HepG2 (cell line): Measurements from ENCODE around the gene KCTD18. TPM values are rescaled to one million over a fixed set of nuclear protein-coding genes. Genes with fewer than 3 reads are reported as not detected.
A peak's percentile ranks its signal among the peaks of the same experiment; 100 is the strongest.

ENCODE experiments used
- ATAC-seq: fragments of 200-7000 bp; cut with Tn5 transposase; 3 replicates; pipeline ENCODE4 v1.9.1; 2020; ENCODE audit warnings: mild to moderate bottlenecking, moderate library complexity
- BruUV-seq: library from RNA; stranded (reverse); fragments of 400-500 nt; replicated peaks from 2 replicates; lab custom pipeline; 2021; lab: Mats Ljungman, UMichigan
- CTCF ChIA-PET: fragments of 300-600 bp; formaldehyde crosslinking; extraction: SDS; loops from one replicate; lab custom pipeline; 2021; ENCODE audit warnings: low total read pairs, inconsistent platforms, low intra/inter-chr PET ratio; lab: Yijun Ruan, JAX
- POLR2A ChIA-PET: fragments of 350-600 bp; sonication (Branson Sonifier 250); formaldehyde crosslinking; loops from one replicate; lab custom pipeline; 2020; ENCODE audit warnings: antibody characterized with exemption, inconsistent platforms; lab: Yijun Ruan, JAX
- DNase-seq: peaks from one replicate; pipeline ENCODE4 v3.0.0-alpha.2; 2015; ENCODE audit warnings: low spot score
- FAIRE-seq: peaks from 3 replicates; lab custom pipeline; 2011; peaks lifted over from hg19 to GRCh38; lab: Jason Lieb, UNC
- H2AFZ ChIP-seq: one replicate; pipeline ENCODE4 v1.6.1; 2011; ENCODE audit warnings: low read length, inconsistent platforms
- H3K27ac ChIP-seq: fragments of 300-600 bp; 3 replicates; pipeline ENCODE4 v1.8.0; 2011; ENCODE audit warnings: mixed run types, mild to moderate bottlenecking, mixed read lengths, low read length, inconsistent platforms; ENCODE audit not compliant: insufficient read depth; ENCODE audit errors: extremely low read length
- H3K27me3 ChIP-seq, 2 experiments: fragments of 200-600 bp in 1 of 2; 2 replicates in 1 of 2; 3 replicates in 1 of 2; pipeline versions ENCODE4 v1.6.0 to v1.8.0; 2011; ENCODE audit warnings: low read length in 2 of 2, mild to moderate bottlenecking in 2 of 2, moderate library complexity in 2 of 2, inconsistent platforms in 1 of 2; ENCODE audit not compliant: insufficient read depth in 2 of 2, control insufficient read depth in 1 of 2
- H3K36me3 ChIP-seq, 2 experiments: fragments of 200-600 bp in 1 of 2; replicated peaks in 1 of 2; 2 replicates in 1 of 2; 3 replicates in 1 of 2; pipeline versions ENCODE4 v1.5.1 to v1.8.0; 2011; ENCODE audit warnings: low read length in 2 of 2, inconsistent platforms in 1 of 2; ENCODE audit not compliant: insufficient read depth in 2 of 2, control insufficient read depth in 1 of 2
- H3K4me1 ChIP-seq: 2 replicates; pipeline ENCODE4 v1.5.1; 2012; ENCODE audit warnings: low read length, inconsistent platforms; ENCODE audit not compliant: insufficient read depth
- H3K4me2 ChIP-seq: 2 replicates; pipeline ENCODE4 v1.6.0; 2011; ENCODE audit warnings: low read depth, low read length, inconsistent platforms
- H3K4me3 ChIP-seq, 3 experiments: fragments of 200-600 bp in 1 of 3; sonication (generic), shearing (Covaris generic) in 1 of 3; replicated peaks in 1 of 3; 2 replicates each; pipeline ENCODE4 v1.5.1; 2011 to 2016; ENCODE audit warnings: low read length in 3 of 3, inconsistent platforms in 2 of 3, low read depth in 2 of 3, mild to moderate bottlenecking in 2 of 3, control low read depth in 1 of 3, mixed read lengths in 1 of 3; ENCODE audit not compliant: insufficient read depth in 1 of 3
- H3K79me2 ChIP-seq: one replicate; pipeline ENCODE4 v1.6.1; 2011; ENCODE audit warnings: low read length, inconsistent platforms; ENCODE audit not compliant: insufficient read depth
- H3K9ac ChIP-seq: 2 replicates; pipeline ENCODE4 v1.6.0; 2011; ENCODE audit warnings: mild to moderate bottlenecking, low read depth, low read length, inconsistent platforms; ENCODE audit not compliant: insufficient read depth
- H3K9me3 ChIP-seq: 2 replicates; pipeline ENCODE4 v1.5.1; 2012; ENCODE audit warnings: mild to moderate bottlenecking, low read length
- H4K20me1 ChIP-seq: 2 replicates; pipeline ENCODE4 v1.6.0; 2011; ENCODE audit warnings: inconsistent platforms, mild to moderate bottlenecking, low read length, moderate library complexity; ENCODE audit not compliant: insufficient read depth
- CBX2 ChIP-seq, 2 experiments: fragments of 200-600 bp in 1 of 2; sonication (generic); formaldehyde crosslinking in 1 of 2; IDR thresholded peaks; 2 replicates each; pipeline versions ENCODE4 v1.7.0 to v1.8.1; 2018 to 2022; ENCODE audit warnings: low read depth in 2 of 2, low read length in 1 of 2, mild to moderate bottlenecking in 1 of 2, missing genetic modification reagents in 1 of 2
- DR1 ChIP-seq: sonication (generic); formaldehyde crosslinking; IDR thresholded peaks from 2 replicates; pipeline ENCODE4 v1.8.0; 2021; ENCODE audit warnings: mild to moderate bottlenecking, missing genetic modification reagents, inconsistent platforms
- IKZF1 ChIP-seq: fragments of 450-650 bp; IDR thresholded peaks from 2 replicates; pipeline ENCODE4 v1.7.1; 2016
- KAT2B ChIP-seq: fragments of 150-350 bp; IDR thresholded peaks from 2 replicates; pipeline ENCODE4 v1.6.1; 2014; ENCODE audit warnings: low read depth, low read length, borderline replicate concordance
- MXI1 ChIP-seq: IDR thresholded peaks from 3 replicates; pipeline ENCODE4 v1.6.1; 2012; ENCODE audit warnings: low read depth, low read length, inconsistent platforms, borderline replicate concordance
- MZF1 ChIP-seq: sonication (generic); formaldehyde crosslinking; IDR thresholded peaks from 2 replicates; pipeline ENCODE4 v1.8.1; 2023; ENCODE audit warnings: mild to moderate bottlenecking, missing genetic modification reagents, borderline replicate concordance
- NR1H2 ChIP-seq: sonication (generic); formaldehyde crosslinking; IDR thresholded peaks from 2 replicates; pipeline ENCODE4 v1.8.1; 2022; ENCODE audit warnings: low read depth, missing genetic modification reagents, borderline replicate concordance
- PBX2 ChIP-seq: IDR thresholded peaks from 2 replicates; pipeline ENCODE4 v1.6.1; 2016; ENCODE audit warnings: control low read depth
- PCBP1 ChIP-seq: fragments of 200-400 bp; formaldehyde crosslinking; IDR thresholded peaks from 2 replicates; pipeline ENCODE4 v1.6.1; 2017; ENCODE audit warnings: mild to moderate bottlenecking, low read depth, low read length, borderline replicate concordance
- PHF5A ChIP-seq: IDR thresholded peaks from one replicate; pipeline ENCODE4 v1.6.1; 2018; ENCODE audit warnings: low read depth, missing genetic modification reagents; ENCODE audit not compliant: unreplicated experiment
- SNAI1 ChIP-seq: sonication (generic); formaldehyde crosslinking; IDR thresholded peaks from 2 replicates; pipeline ENCODE4 v1.5.0; 2020; ENCODE audit warnings: mild to moderate bottlenecking, missing genetic modification reagents, borderline replicate concordance
- SRSF1 ChIP-seq: fragments of 200-400 bp; formaldehyde crosslinking; optimal IDR thresholded peaks from 2 replicates; pipeline ENCODE3; 2017; ENCODE audit warnings: mild to moderate bottlenecking, low read depth, low read length, moderate library complexity
- THRA ChIP-seq: sonication (generic); formaldehyde crosslinking; IDR thresholded peaks from 2 replicates; pipeline ENCODE4 v1.4.0; 2020; ENCODE audit warnings: missing genetic modification reagents, borderline replicate concordance
- TP53 ChIP-seq: sonication (generic); formaldehyde crosslinking; conservative IDR thresholded peaks from 2 replicates; pipeline ENCODE4 v1.4.0; 2020; ENCODE audit warnings: missing genetic modification reagents
- ZBTB25 ChIP-seq: IDR thresholded peaks from 2 replicates; pipeline ENCODE4 v1.6.1; 2018; ENCODE audit warnings: missing genetic modification reagents
- ZFP1 ChIP-seq: IDR thresholded peaks from 2 replicates; pipeline ENCODE4 v1.6.1; 2016
- ZFP36L2 ChIP-seq: sonication (generic); formaldehyde crosslinking; IDR thresholded peaks from 2 replicates; pipeline ENCODE4 v1.4.0; 2020; ENCODE audit warnings: missing genetic modification reagents
- ZNF180 ChIP-seq: sonication (generic); formaldehyde crosslinking; IDR thresholded peaks from 2 replicates; pipeline ENCODE4 v1.4.0; 2020; ENCODE audit warnings: low read depth, missing genetic modification reagents, borderline replicate concordance
- ZNF446 ChIP-seq: sonication (generic); formaldehyde crosslinking; IDR thresholded peaks from 2 replicates; pipeline ENCODE4 v1.5.0; 2020; ENCODE audit warnings: mild to moderate bottlenecking, missing genetic modification reagents
- ZNF563 ChIP-seq: sonication (generic); formaldehyde crosslinking; IDR thresholded peaks from 2 replicates; pipeline ENCODE4 v1.8.0; 2022; ENCODE audit warnings: mild to moderate bottlenecking, moderate library complexity, missing genetic modification reagents
- ZNF670 ChIP-seq: sonication (generic); formaldehyde crosslinking; IDR thresholded peaks from 2 replicates; pipeline ENCODE4 v1.8.0; 2022; ENCODE audit warnings: mild to moderate bottlenecking, missing genetic modification reagents, borderline replicate concordance
- WGBS: methylation state at CpG from one replicate; pipeline ENCODE4 v1.1.6; 2017; ENCODE audit warnings: low lambda C conversion rate; 5-methylcytosine and 5-hydroxymethylcytosine counted together
- in situ Hi-C: cut with HindIII; loops from 2 replicates; pipeline ENCODE4 v1.10.0; 2017; ENCODE audit warnings: low pct_unique_long_range_greater_than_20kb; ENCODE audit not compliant: extremely low pct_ligation_motif_present
- intact Hi-C: fragments of 100-400 bp; cut with micrococcal nuclease; formaldehyde crosslinking; loops from one replicate; pipeline ENCODE4 v1.10.0; 2022; ENCODE audit not compliant: unreplicated experiment
- polyA plus RNA-seq, 8 experiments: library from polyadenylated mRNA; depleted of rRNA in 3 of 8; stranded (reverse) in 7 of 8; unstranded in 1 of 8; fragments of >200 nt; fragmentation: Illumina TruSeq in 4 of 8; extraction: Trizol in 4 of 8; gene quantifications; 2 replicates each; pipeline versions ENCODE4 v1.2.1 to v1.2.3, GENCODE V29; 2011 to 2016; ENCODE audit warnings: low read depth in 4 of 8, missing spikeins in 1 of 8, mixed read lengths in 1 of 8; ENCODE audit not compliant: insufficient read depth in 1 of 8
- total RNA-seq, 5 experiments: library from RNA; depleted of rRNA; stranded (reverse); fragments of >200 nt; fragmentation: Illumina TruSeq; extraction: Trizol; gene quantifications; 2 replicates each; pipeline ENCODE4 v1.2.3, GENCODE V29; 2016; ENCODE audit warnings: low read depth in 1 of 5

The KCTD18 gene
- total and polyA plus RNA-seq, 2 of the 13 experiments (the other 11 are each of a cell fraction or from before 2014, with no cell fraction given), result 2.2 to 7.1 TPM

- TF ChIP-seq PHF5A (CRISPR knock-in tag) (no peak), ZBTB25 (peak; percentile 54; the same call in 1 of the 2 replicates), NR1H2 (CRISPR knock-in tag) (no peak), PCBP1 (0 out of 2 replicates have a peak, but pooled peaks have one; percentile 85), DR1 (peak; percentile 77; the same call in 1 of the 2 replicates), ZFP1 (CRISPR knock-in tag) (peak; percentile 91)
These were observed 16.2 kb upstream of the KCTD18 start, which contains the start of gene SGO2 (continued) for GRCh38 chr2:200525882-200526651.

GRCh38 chr2:200525551-200525881 is 15.6 kb upstream of the KCTD18 start:
- peaks cover 32% of the 10 kb centered on the region for H3K4me1 ChIP-seq
- H3K27ac ChIP-seq, result no peak overlapping the region
- peak overlapping the region; percentile 53 for H3K9ac ChIP-seq
- H3K79me2 ChIP-seq, result peaks cover 38% of the 10 kb centered on the region
- H3K27me3 ChIP-seq, result peaks cover 2 to 22% of the 10 kb centered on the region in 2 experiments; a peak in 2 of 5 replicates
- H2AFZ ChIP-seq, result peak overlapping the region; percentile 96
- peak overlapping the region; percentile 73 to 92 (median 84) for H3K4me3 ChIP-seq
- H3K36me3 ChIP-seq, result no peaks in the 10 kb centered on the region
- no peaks in the 10 kb centered on the region for H4K20me1 ChIP-seq
- 2% methylated on average over 7 of the region's 7 CpGs for WGBS
- DNase-seq (no peak), FAIRE-seq (no peak), ATAC-seq (no peak)
- H3K9me3 ChIP-seq, result no peaks in the 10 kb centered on the region
- H3K4me2 ChIP-seq, result peak overlapping the region; percentile 92
- ChIA-PET POLR2A (no interaction called here), CTCF (no interaction called here)
- no TSS peak for BruUV-seq
- in situ Hi-C loops (no loop called here), intact Hi-C loops (no loop called here)
- TF ChIP-seq MZF1 (no peak), KAT2B (no peak), ZNF670 (0 out of 2 replicates have a peak, but pooled peaks have one; percentile 4), TP53 (CRISPR knock-in tag) (no peak), ZFP36L2 (CRISPR knock-in tag) (no peak), ZNF180 (CRISPR knock-in tag) (no peak), THRA (CRISPR knock-in tag) (no peak), MXI1 (no peak), SNAI1 (CRISPR knock-in tag) (0 out of 2 replicates have a peak, but pooled peaks have one; percentile 73), ZNF446 (CRISPR knock-in tag) (no peak), CBX2 (IDR thresholded peaks at IDR 0.05; ENCODE audit: low read depth, low read length) (peak; percentile 83), CBX2 (CRISPR knock-in tag; IDR thresholded peaks at IDR 0.05; ENCODE audit: low read depth) (no peak), ZNF563 (CRISPR knock-in tag) (no peak), PBX2 (no peak), SRSF1 (no peak), IKZF1 (no peak)
